ENCODE data around the gene JMJD1C. TPM values are rescaled to one million over a fixed set of nuclear protein-coding genes. Genes with fewer than 3 reads are reported as not detected.

The JMJD1C gene
- total and polyA plus RNA-seq, 10 of the 15 experiments (the other 5 are each of a cell fraction or from before 2014, with no cell fraction given) = 31.2 to 83.3 (median 49.5) TPM

DNA sequence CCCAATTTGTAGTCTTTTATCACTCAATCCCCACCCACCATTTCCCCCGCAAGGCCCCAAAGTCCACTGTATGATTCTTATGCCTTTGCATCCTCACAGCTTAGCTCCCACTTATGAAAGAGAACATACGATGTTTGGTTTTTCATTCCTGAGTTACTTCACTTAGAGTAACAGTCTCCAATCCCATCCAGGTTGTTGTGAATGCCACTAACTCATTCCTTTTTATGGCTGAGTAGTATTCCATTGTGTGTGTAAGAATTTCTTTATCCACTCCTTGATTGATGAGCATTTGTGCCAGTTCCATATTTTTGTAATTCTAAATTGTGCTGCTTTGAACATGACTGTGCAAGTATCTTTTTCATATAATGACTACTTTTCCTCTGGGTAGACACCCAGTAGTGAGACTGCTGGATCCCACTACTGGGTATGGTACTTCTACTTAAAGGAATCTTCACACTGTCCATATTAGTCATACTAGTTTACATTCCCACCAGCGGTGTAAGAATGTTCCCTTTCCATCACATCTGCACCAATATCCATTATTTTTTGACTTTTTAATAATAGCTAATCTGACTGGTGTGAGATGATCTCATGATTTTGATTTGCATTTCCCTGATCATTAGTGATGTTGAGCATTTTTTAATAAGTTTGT lies 152.6 kb downstream of the JMJD1C start:
- SMC1A ChIA-PET (ENCODE audit: uncharacterized antibody, unreplicated experiment) = interaction anchor here (1.0 to 1.6 kb wide), 2 partner anchors 11 to 13 kb away, joined by 4 to 6 read pairs; no protein-coding TSS in a partner anchor
- RAD21 ChIA-PET (ENCODE audit: unreplicated experiment) = no interaction called here
- CTCF ChIA-PET = no interaction called here
- Histone ChIP-seq H3K27me3 (replicated peaks in 1 of 2; ENCODE audit: control insufficient read depth in 2 of 2, insufficient read depth in 2 of 2, low read length in 1 of 2) (no peaks in the 10 kb centered on the region), H3K9ac (ENCODE audit: control insufficient read depth, insufficient read depth, low read length) (no peak overlapping the region), H2AFZ (ENCODE audit: control insufficient read depth, low read depth, low read length) (no peak overlapping the region), H3K4me1 (ENCODE audit: control insufficient read depth, insufficient read depth, low read length) (no peaks in the 10 kb centered on the region), H3K36me3 (ENCODE audit: control insufficient read depth in 2 of 2, insufficient read depth in 2 of 2, low read length in 1 of 2) (no peaks in the 10 kb centered on the region), H3K27ac (ENCODE audit: control insufficient read depth, insufficient read depth) (no peak overlapping the region), H4K20me1 (ENCODE audit: control insufficient read depth, insufficient read depth) (no peaks in the 10 kb centered on the region), H3K79me2 (ENCODE audit: control insufficient read depth, insufficient read depth, low read length) (no peaks in the 10 kb centered on the region; the same call in 1 of the 2 replicates), H3K4me2 (ENCODE audit: control insufficient read depth, insufficient read depth) (no peak overlapping the region), H3K9me3 (replicated peaks; ENCODE audit: control insufficient read depth, insufficient read depth, low read length) (no peaks in the 10 kb centered on the region), H3K4me3 (no peak overlapping the region)
- no TSS peak for BruUV-seq (replicated peaks)
- FAIRE-seq (no peak), DNase-seq (ENCODE audit: low read depth, low spot score) (no peak), ATAC-seq (no peak)
- POLR2A ChIA-PET = no interaction called here
- WGBS (ENCODE audit: insufficient coverage, insufficient replicate concordance, low lambda C conversion rate, missing lambda C conversion rate) = 99% methylated on average over 3 of the region's 3 CpGs
- in situ Hi-C loops (cut with MboI) = no loop called here
- TF ChIP-seq FOXM1 (IDR thresholded peaks at IDR 0.05; ENCODE audit: low read depth, low read length) (no peak), EGR1 (IDR thresholded peaks at IDR 0.05; ENCODE audit: borderline replicate concordance in 1 of 2, low read depth in 2 of 2, low read length in 2 of 2) (no peak), FOXK2 (IDR thresholded peaks at IDR 0.05) (no peak), POLR2AphosphoS2 (IDR thresholded peaks at IDR 0.05; ENCODE audit: low read depth, low read length) (no peak), CREB1 (IDR thresholded peaks at IDR 0.05; ENCODE audit: low read depth) (no peak), E2F4 (IDR thresholded peaks at IDR 0.05; ENCODE audit: low read depth, low read length) (no peak), NFXL1 (IDR thresholded peaks at IDR 0.05; ENCODE audit: borderline replicate concordance) (no peak), ZBED1 (IDR thresholded peaks at IDR 0.05; ENCODE audit: borderline replicate concordance) (no peak), KDM1A (IDR thresholded peaks at IDR 0.05; ENCODE audit: borderline replicate concordance) (no peak), EZH2 (IDR thresholded peaks at IDR 0.05; ENCODE audit: borderline replicate concordance, control insufficient read depth, low read depth, low read length) (no peak), RUNX3 (IDR thresholded peaks at IDR 0.05; ENCODE audit: low read length) (no peak), SIN3A (IDR thresholded peaks at IDR 0.05; ENCODE audit: low read depth, low read length) (no peak), USF1 (IDR thresholded peaks at IDR 0.05; ENCODE audit: borderline replicate concordance, extremely low read length, insufficient read depth, low read depth, low read length) (no peak), MTA2 (IDR thresholded peaks at IDR 0.05; ENCODE audit: low read depth) (no peak), SUPT20H (IDR thresholded peaks at IDR 0.05; ENCODE audit: borderline replicate concordance, control insufficient read depth, low read depth, low read length) (no peak), BCL11A (IDR thresholded peaks at IDR 0.05; ENCODE audit: low read depth, low read length) (no peak), NR2C1 (IDR thresholded peaks at IDR 0.05) (no peak)
- TF ChIP-seq, protein P1, sequence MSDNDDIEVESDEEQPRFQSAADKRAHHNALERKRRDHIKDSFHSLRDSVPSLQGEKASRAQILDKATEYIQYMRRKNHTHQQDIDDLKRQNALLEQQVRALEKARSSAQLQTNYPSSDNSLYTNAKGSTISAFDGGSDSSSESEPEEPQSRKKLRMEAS (IDR thresholded peaks at IDR 0.05; ENCODE audit: low read depth, low read length) = no peak
- TF ChIP-seq, protein P2, sequence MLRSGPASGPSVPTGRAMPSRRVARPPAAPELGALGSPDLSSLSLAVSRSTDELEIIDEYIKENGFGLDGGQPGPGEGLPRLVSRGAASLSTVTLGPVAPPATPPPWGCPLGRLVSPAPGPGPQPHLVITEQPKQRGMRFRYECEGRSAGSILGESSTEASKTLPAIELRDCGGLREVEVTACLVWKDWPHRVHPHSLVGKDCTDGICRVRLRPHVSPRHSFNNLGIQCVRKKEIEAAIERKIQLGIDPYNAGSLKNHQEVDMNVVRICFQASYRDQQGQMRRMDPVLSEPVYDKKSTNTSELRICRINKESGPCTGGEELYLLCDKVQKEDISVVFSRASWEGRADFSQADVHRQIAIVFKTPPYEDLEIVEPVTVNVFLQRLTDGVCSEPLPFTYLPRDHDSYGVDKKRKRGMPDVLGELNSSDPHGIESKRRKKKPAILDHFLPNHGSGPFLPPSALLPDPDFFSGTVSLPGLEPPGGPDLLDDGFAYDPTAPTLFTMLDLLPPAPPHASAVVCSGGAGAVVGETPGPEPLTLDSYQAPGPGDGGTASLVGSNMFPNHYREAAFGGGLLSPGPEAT (IDR thresholded peaks at IDR 0.05; ENCODE audit: low read depth) = no peak
- intact Hi-C loops (cut with micrococcal nuclease; ENCODE audit: unreplicated experiment) = no loop called here

All from GM12878 (cell line).